ENCODE measurements around the gene GLYATL3. TPM values are rescaled to one million over a fixed set of nuclear protein-coding genes. Genes with fewer than 3 reads are reported as not detected.

Gene GLYATL3
- total and polyA plus RNA-seq, 10 of the 15 experiments (the other 5 are each of a cell fraction or from before 2014, with no cell fraction given) = not detected

DNA sequence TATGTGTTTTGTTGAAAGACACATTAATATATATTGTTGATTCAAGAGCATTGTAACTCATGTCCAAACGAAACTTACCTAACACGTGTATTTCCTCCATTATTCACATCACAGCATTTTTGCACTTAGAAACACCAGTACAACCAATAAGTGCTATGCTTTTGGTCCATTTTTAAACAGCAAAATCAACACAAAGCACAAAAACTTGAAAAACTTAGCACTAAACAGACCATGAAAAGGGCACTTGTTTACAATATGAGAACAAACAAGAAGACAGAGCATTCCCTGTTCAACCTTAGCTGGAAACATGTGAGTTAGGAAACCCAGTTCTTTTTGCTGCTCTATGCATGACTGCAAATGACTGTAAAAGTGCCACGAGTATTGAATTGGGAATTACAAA, 9.6 kb downstream of the GLYATL3 start (continued):
- TF ChIP-seq, protein P1, sequence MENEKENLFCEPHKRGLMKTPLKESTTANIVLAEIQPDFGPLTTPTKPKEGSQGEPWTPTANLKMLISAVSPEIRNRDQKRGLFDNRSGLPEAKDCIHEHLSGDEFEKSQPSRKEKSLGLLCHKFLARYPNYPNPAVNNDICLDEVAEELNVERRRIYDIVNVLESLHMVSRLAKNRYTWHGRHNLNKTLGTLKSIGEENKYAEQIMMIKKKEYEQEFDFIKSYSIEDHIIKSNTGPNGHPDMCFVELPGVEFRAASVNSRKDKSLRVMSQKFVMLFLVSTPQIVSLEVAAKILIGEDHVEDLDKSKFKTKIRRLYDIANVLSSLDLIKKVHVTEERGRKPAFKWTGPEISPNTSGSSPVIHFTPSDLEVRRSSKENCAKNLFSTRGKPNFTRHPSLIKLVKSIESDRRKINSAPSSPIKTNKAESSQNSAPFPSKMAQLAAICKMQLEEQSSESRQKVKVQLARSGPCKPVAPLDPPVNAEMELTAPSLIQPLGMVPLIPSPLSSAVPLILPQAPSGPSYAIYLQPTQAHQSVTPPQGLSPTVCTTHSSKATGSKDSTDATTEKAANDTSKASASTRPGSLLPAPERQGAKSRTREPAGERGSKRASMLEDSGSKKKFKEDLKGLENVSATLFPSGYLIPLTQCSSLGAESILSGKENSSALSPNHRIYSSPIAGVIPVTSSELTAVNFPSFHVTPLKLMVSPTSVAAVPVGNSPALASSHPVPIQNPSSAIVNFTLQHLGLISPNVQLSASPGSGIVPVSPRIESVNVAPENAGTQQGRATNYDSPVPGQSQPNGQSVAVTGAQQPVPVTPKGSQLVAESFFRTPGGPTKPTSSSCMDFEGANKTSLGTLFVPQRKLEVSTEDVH (IDR thresholded peaks at IDR 0.05; ENCODE audit: low read depth, partially characterized antibody) = no peak
- TF ChIP-seq HCFC1 (IDR thresholded peaks at IDR 0.05; ENCODE audit: low read length) = no peak

DNA sequence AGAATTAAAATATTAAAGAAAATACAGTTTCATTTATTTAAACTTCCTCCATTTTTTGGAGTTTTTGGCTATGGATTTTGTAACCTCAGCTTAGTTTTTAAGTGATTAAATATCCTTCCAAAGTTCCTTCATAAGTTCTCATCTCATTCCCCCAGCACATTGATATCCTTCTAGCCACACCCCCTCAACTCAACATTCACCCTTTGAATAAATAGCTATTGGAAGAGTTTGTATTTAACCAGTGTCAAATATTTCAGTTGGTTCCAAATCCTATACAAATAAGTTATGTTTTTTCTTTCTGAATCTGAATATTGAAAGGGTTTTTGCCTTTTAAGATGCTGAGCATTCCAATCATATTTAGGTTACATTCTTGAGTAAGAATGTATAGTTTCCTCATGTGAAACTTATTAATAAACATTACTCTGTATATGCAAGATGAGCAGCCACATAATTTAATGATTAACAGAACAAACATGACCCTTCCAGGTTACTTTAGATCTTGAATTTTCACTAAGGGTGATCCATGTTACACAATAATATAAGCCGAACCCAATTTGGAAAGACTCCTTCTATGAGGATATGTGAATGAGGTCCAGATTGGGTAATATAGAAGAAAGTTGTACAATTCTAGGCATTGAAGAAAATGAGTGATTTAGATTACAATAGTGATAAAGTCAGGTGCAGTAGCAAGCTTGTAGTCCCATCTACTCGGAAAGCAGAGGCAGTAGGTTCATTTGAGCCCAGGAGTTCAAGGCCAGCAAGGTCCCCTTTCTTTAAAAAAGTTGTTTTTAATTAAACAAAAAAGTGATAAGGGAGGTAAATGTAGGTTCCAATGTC, 13.6 kb downstream of the GLYATL3 start:
- 25% methylated on average over 2 of the region's 2 CpGs for WGBS (ENCODE audit: insufficient coverage, insufficient replicate concordance, low lambda C conversion rate, missing lambda C conversion rate)
- Histone ChIP-seq H4K20me1 (ENCODE audit: control insufficient read depth, insufficient read depth) (no peaks in the 10 kb centered on the region), H2AFZ (ENCODE audit: control insufficient read depth, low read depth, low read length) (no peak overlapping the region), H3K36me3 (ENCODE audit: control insufficient read depth in 2 of 2, insufficient read depth in 2 of 2, low read length in 1 of 2) (no peaks in the 10 kb centered on the region), H3K27me3 (replicated peaks in 1 of 2; ENCODE audit: control insufficient read depth in 2 of 2, insufficient read depth in 2 of 2, low read length in 1 of 2) (no peaks in the 10 kb centered on the region), H3K27ac (ENCODE audit: control insufficient read depth, insufficient read depth) (no peak overlapping the region), H3K9ac (ENCODE audit: control insufficient read depth, insufficient read depth, low read length) (no peak overlapping the region), H3K4me3 (no peak overlapping the region), H3K79me2 (ENCODE audit: control insufficient read depth, insufficient read depth, low read length) (no peaks in the 10 kb centered on the region), H3K9me3 (replicated peaks; ENCODE audit: control insufficient read depth, insufficient read depth, low read length) (no peaks in the 10 kb centered on the region), H3K4me1 (ENCODE audit: control insufficient read depth, insufficient read depth, low read length) (no peaks in the 10 kb centered on the region), H3K4me2 (ENCODE audit: control insufficient read depth, insufficient read depth) (no peak overlapping the region)
- TF ChIP-seq TBL1XR1 (IDR thresholded peaks at IDR 0.05; ENCODE audit: low read depth, low read length) (no peak), IRF4 (IDR thresholded peaks at IDR 0.05; ENCODE audit: low read depth, low read length) (no peak), EED (IDR thresholded peaks at IDR 0.05; ENCODE audit: low read depth) (no peak)
- BruUV-seq (replicated peaks) = no TSS peak
- no peak for FAIRE-seq
- ChIA-PET SMC1A (ENCODE audit: uncharacterized antibody, unreplicated experiment) (no interaction called here), POLR2A (no interaction called here), RAD21 (ENCODE audit: unreplicated experiment) (no interaction called here), CTCF (interaction anchor here (1.0 kb wide), 1 partner anchor 8 kb away, joined by 3 read pairs; no protein-coding TSS in a partner anchor)
- intact Hi-C loops (cut with micrococcal nuclease; ENCODE audit: unreplicated experiment) (no loop called here), in situ Hi-C loops (cut with MboI) (no loop called here)
- no peak for ATAC-seq
- DNase-seq (ENCODE audit: low read depth, low spot score) = no peak
